Measurements from ENCODE around the gene HOXB2. TPM values are rescaled to one million over a fixed set of nuclear protein-coding genes. Genes with fewer than 3 reads are reported as not detected.
A peak's percentile ranks its signal among the peaks of the same experiment; 100 is the strongest.

The HOXB2 gene
- total RNA-seq, result 1.9 TPM
- long read RNA-seq, result 0 reads

DNA sequence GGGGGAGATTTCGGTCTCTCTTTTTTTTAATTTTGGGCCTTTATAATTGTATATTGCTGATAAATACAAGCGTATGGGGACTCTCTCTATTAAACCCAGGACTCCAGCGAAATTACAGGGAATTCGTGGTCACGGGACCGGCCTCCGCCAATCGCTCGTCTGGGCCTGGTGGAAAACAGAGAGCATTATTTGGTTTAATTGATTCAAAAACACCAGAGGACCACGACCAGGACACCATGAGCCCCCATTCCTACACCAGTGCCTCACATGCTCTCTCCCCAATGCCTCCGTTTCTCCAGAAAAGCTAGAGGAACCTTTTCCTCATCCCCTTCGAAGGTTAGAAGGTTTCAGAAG, at the start of gene HOXB2:
Gene HOXB2 (minus strand): TSS at position 88 of the 354 bp plus-strand sequence. CDS start 198 bp downstream, outside the sequence.
- intact Hi-C loops (cut with micrococcal nuclease), result no loop called here
- peak; percentile 45 for DNase-seq
- Histone ChIP-seq H3K27me3 (ENCODE audit: low read depth) (peaks cover 100% of the 10 kb centered on the region), H3K27ac (replicated peaks) (peak within 1 kb of the TSS; percentile 90), H3K36me3 (no peaks in the 10 kb centered on the region), H3K4me3 (peak within 1 kb of the TSS; percentile 74), H3K9me3 (replicated peaks) (no peaks in the 10 kb centered on the region), H3K4me1 (peaks cover 46% of the 10 kb centered on the region)
- TF ChIP-seq, protein P1, sequence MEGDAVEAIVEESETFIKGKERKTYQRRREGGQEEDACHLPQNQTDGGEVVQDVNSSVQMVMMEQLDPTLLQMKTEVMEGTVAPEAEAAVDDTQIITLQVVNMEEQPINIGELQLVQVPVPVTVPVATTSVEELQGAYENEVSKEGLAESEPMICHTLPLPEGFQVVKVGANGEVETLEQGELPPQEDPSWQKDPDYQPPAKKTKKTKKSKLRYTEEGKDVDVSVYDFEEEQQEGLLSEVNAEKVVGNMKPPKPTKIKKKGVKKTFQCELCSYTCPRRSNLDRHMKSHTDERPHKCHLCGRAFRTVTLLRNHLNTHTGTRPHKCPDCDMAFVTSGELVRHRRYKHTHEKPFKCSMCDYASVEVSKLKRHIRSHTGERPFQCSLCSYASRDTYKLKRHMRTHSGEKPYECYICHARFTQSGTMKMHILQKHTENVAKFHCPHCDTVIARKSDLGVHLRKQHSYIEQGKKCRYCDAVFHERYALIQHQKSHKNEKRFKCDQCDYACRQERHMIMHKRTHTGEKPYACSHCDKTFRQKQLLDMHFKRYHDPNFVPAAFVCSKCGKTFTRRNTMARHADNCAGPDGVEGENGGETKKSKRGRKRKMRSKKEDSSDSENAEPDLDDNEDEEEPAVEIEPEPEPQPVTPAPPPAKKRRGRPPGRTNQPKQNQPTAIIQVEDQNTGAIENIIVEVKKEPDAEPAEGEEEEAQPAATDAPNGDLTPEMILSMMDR (IDR thresholded peaks at IDR 0.05; ENCODE audit: borderline replicate concordance), result no peak

DNA sequence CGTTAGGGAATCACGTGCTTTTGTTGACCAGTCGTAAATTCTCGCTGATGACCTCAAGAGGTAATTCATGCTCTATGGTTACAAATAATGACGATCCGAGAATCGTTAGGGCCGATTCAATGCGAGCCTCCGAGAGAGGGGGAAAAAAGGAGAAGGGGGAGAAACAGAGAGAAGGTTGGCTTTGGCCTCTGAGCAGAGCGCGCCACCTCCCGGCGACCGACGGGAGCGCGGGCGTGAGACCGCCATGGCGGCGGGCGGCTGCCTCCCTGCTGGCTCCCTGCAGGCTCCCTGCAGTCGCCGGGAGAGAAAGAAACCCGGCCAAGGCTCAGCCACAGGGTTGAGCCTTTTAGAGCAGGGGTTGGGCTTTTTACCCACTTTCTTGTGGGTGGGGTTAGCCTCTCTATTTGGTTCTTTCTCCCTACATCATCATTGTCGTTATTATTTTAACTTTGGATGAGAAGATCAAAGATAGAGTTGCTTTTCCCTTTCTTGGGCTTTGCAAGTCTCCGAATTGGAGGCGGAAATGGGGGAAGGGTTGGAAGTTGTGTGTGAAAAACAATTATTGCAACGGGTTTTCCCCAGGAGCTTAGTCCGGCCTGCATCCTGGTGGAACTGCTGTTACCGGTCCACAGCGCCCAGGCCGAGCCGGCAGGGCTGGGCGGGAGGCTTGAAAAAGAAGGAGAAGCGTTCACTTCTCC, 49.1 kb upstream of the HOXB2 start:
- peak overlapping the region; percentile 53 for H3K4me3 ChIP-seq
- DNase-seq, result peak; percentile 65
- no peak overlapping the region for H3K27ac ChIP-seq (replicated peaks)
- H3K36me3 ChIP-seq, result no peaks in the 10 kb centered on the region
- TF ChIP-seq, protein P1 (IDR thresholded peaks at IDR 0.05; ENCODE audit: borderline replicate concordance), result peak; percentile 85
- H3K27me3 ChIP-seq (ENCODE audit: low read depth), result peaks cover 100% of the 10 kb centered on the region
- no peaks in the 10 kb centered on the region for H3K9me3 ChIP-seq (replicated peaks)
- peaks cover 38% of the 10 kb centered on the region for H3K4me1 ChIP-seq
- intact Hi-C loops (cut with micrococcal nuclease), result no loop called here

DNA sequence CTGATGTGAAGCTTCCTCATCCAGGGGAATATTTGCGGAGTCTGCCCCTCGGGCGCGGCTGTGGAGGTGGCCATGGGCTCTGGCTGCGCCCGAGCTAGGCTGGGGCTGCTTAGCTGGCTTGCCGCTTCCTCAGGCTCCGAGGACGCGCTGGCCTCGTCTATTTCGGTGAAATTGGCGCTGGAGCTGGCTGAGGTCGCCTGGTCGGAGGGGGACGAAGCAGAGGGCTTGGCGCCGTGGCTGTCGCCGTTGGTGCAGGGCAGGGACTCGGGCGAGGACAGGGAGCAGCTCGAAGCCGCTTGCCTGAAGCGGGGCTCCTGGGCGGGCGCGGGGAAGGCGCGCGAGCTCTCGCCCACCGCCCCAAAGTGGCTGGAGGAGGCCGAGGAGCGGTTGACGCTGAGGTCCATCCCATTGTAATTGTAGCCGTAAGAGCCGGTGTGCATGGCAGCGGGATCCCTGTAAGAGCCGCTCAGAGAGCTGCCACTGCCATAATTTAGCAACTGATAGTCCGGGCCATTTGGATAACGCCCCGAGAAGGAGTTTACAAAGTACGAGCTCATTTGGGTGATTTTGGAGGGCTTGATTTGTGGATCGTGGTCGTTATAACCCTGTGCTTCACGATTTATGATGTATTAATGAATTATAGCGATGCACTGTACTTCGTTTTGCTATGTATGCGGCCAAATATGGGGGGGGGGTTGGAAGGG, 48.4 kb upstream of the HOXB2 start, which contains the start of gene HOXB5:
Gene HOXB5 (minus strand): TSS at position 654 of the 704 bp plus-strand sequence. CDS start 97 bp downstream, at position 557.
- H3K9me3 ChIP-seq (replicated peaks), result no peaks in the 10 kb centered on the region
- H3K4me1 ChIP-seq, result peaks cover 36% of the 10 kb centered on the region
- no peaks in the 10 kb centered on the region for H3K36me3 ChIP-seq
- no peak within 1 kb of the TSS for H3K27ac ChIP-seq (replicated peaks)
- peaks cover 100% of the 10 kb centered on the region for H3K27me3 ChIP-seq (ENCODE audit: low read depth)
- intact Hi-C loops (cut with micrococcal nuclease), result no loop called here
- DNase-seq, result no peak
- TF ChIP-seq, protein P1 (IDR thresholded peaks at IDR 0.05; ENCODE audit: borderline replicate concordance), result no peak
- peak within 1 kb of the TSS; percentile 53 for H3K4me3 ChIP-seq

DNA sequence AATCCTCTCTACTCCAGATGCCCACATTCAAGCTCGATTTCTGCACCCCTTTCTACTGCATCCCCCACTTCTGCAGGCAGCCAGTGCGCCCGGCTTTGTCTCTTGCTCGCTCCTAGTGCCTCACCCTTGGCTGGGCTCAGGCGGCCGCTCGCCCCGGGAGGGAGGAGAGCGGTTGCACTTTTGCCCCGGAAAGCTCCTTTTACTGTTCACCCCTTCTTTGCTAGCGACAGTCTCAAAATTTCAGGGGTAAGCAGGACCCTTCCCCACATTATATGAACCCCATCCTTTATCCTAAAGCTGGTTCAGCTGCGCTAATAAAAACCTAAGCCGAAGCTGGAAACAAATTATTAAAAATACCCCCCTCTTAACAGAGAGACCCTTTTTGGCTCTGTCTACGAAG, 47.7 kb upstream of the HOXB2 start:
- Histone ChIP-seq H3K4me3 (peak overlapping the region; percentile 53), H3K4me1 (peaks cover 29% of the 10 kb centered on the region), H3K27me3 (ENCODE audit: low read depth) (peaks cover 100% of the 10 kb centered on the region), H3K36me3 (no peaks in the 10 kb centered on the region), H3K9me3 (replicated peaks) (no peaks in the 10 kb centered on the region), H3K27ac (replicated peaks) (no peak overlapping the region)
- intact Hi-C loops (cut with micrococcal nuclease), result no loop called here
- no peak for DNase-seq
- TF ChIP-seq, protein P1 (IDR thresholded peaks at IDR 0.05; ENCODE audit: borderline replicate concordance), result no peak

DNA sequence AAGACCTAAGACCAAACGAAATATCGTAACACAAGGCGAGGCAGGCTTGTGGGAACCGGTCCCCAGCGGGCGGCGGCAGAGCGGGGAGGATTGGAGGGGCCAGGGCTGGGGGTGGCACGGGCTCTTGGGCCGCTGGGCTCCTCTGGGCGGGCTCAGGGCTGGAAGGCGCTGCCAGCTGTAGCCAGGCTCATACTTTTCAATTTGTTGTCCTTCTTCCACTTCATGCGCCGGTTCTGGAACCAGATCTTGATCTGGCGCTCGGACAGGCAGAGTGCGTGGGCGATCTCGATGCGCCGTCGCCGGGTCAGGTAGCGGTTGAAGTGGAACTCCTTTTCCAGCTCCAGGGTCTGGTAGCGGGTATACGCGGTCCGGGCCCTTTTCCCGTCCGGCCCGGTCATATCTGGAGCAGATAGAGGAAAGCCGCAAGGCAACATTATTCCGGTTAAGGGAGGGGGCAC, 47.2 kb upstream of the HOXB2 start:
- intact Hi-C loops (cut with micrococcal nuclease), result no loop called here
- no peak overlapping the region for H3K27ac ChIP-seq (replicated peaks)
- DNase-seq, result no peak
- H3K4me1 ChIP-seq, result peaks cover 24% of the 10 kb centered on the region
- H3K4me3 ChIP-seq, result peak overlapping the region; percentile 53
- peaks cover 100% of the 10 kb centered on the region for H3K27me3 ChIP-seq (ENCODE audit: low read depth)
- H3K9me3 ChIP-seq (replicated peaks), result no peaks in the 10 kb centered on the region
- TF ChIP-seq, protein P1 (IDR thresholded peaks at IDR 0.05; ENCODE audit: borderline replicate concordance), result no peak
- no peaks in the 10 kb centered on the region for H3K36me3 ChIP-seq

Measured in left ventricle myocardium inferior (tissue), 1 donor.